GM12878 (cell line): ENCODE data around the gene OR6M1. TPM values are rescaled to one million over a fixed set of nuclear protein-coding genes. Genes with fewer than 3 reads are reported as not detected.

ENCODE experiments used
- ATAC-seq: fragments of 200-7000 bp; cut with Tn5 transposase; 3 replicates; pipeline ENCODE4 v1.9.1; 2020; ENCODE audit warnings: mild to moderate bottlenecking, moderate library complexity
- BruUV-seq: library from RNA; stranded (reverse); fragments of 400-500 nt; replicated peaks from 2 replicates; lab custom pipeline; 2021; lab: Mats Ljungman, UMichigan
- CTCF ChIA-PET: fragments of 300-600 bp; sonication (Branson Sonifier 250); formaldehyde crosslinking; extraction: SDS; loops from one replicate; lab custom pipeline; 2021; ENCODE audit warnings: inconsistent platforms; lab: Yijun Ruan, JAX
- POLR2A ChIA-PET: fragments of 350-600 bp; formaldehyde crosslinking; extraction: SDS; loops from one replicate; lab custom pipeline; 2021; ENCODE audit warnings: inconsistent platforms; lab: Charles Lee
- RAD21 ChIA-PET: fragments of 300-600 bp; sonication (Branson Sonifier 250); formaldehyde crosslinking; loops from one replicate; lab custom pipeline; 2023; ENCODE audit warnings: antibody characterized with exemption; ENCODE audit not compliant: unreplicated experiment; lab: Charles Lee
- SMC1A ChIA-PET: fragments of 300-600 bp; sonication (Branson Sonifier 250); formaldehyde crosslinking; loops from one replicate; lab custom pipeline; 2023; ENCODE audit not compliant: unreplicated experiment, uncharacterized antibody; lab: Charles Lee
- DNase-seq: peaks from one replicate; pipeline ENCODE4 v3.0.0-alpha.2; 2011; ENCODE audit warnings: low read depth, low spot score
- FAIRE-seq: peaks from 3 replicates; lab custom pipeline; 2011; peaks lifted over from hg19 to GRCh38; lab: Jason Lieb, UNC
- H2AFZ ChIP-seq: 2 replicates; pipeline ENCODE4 v1.6.0; 2011; ENCODE audit warnings: low read depth, low read length, control low read depth; ENCODE audit not compliant: control insufficient read depth
- H3K27ac ChIP-seq: 2 replicates; pipeline ENCODE4 v1.5.1; 2011; ENCODE audit warnings: control low read depth; ENCODE audit not compliant: control insufficient read depth, insufficient read depth
- H3K27me3 ChIP-seq, 2 experiments: replicated peaks in 1 of 2; 2 replicates each; pipeline versions ENCODE4 v1.6.0 to v1.6.1; 2011; ENCODE audit warnings: low read length in 1 of 2; ENCODE audit not compliant: control insufficient read depth in 2 of 2, insufficient read depth in 2 of 2
- H3K36me3 ChIP-seq, 2 experiments: 2 replicates each; pipeline ENCODE4 v1.5.1; 2011; ENCODE audit warnings: low read length in 1 of 2; ENCODE audit not compliant: control insufficient read depth in 2 of 2, insufficient read depth in 2 of 2
- H3K4me1 ChIP-seq: 2 replicates; pipeline ENCODE4 v1.6.1; 2011; ENCODE audit warnings: mild to moderate bottlenecking, low read length, moderate library complexity, mixed read lengths; ENCODE audit not compliant: control insufficient read depth, insufficient read depth
- H3K4me2 ChIP-seq: 2 replicates; pipeline ENCODE4 v1.6.0; 2011; ENCODE audit warnings: control low read depth; ENCODE audit not compliant: control insufficient read depth, insufficient read depth
- H3K4me3 ChIP-seq: fragments of 200-600 bp; sonication (generic); 2 replicates; pipeline ENCODE4 v1.5.1; 2016
- H3K79me2 ChIP-seq: 2 replicates; pipeline ENCODE4 v1.6.0; 2011; ENCODE audit warnings: low read length; ENCODE audit not compliant: control insufficient read depth, insufficient read depth
- H3K9ac ChIP-seq: 2 replicates; pipeline ENCODE4 v1.8.0; 2011; ENCODE audit warnings: low read length, control low read depth, mixed read lengths; ENCODE audit not compliant: control insufficient read depth, insufficient read depth
- H3K9me3 ChIP-seq: replicated peaks from 3 replicates; pipeline ENCODE4 v1.5.1; 2011; ENCODE audit warnings: mild to moderate bottlenecking, low read length; ENCODE audit not compliant: control insufficient read depth, insufficient read depth
- H4K20me1 ChIP-seq: 2 replicates; pipeline ENCODE4 v1.6.0; 2011; ENCODE audit not compliant: control insufficient read depth, insufficient read depth
- ASH2L ChIP-seq: fragments of 300-600, 200-600 bp; sonication (generic); IDR thresholded peaks from 2 replicates; pipeline ENCODE4 v1.6.1; 2017; ENCODE audit warnings: low read depth, mild to moderate bottlenecking, borderline replicate concordance
- CBFB ChIP-seq: IDR thresholded peaks from 2 replicates; pipeline ENCODE4 v1.6.1; 2016; ENCODE audit warnings: antibody characterized with exemption, low read depth
- CHD2 ChIP-seq: IDR thresholded peaks from 2 replicates; pipeline ENCODE4 v1.6.1; 2011; ENCODE audit warnings: low read depth, low read length, improper control_type of control experiment, borderline replicate concordance
- ELK1 ChIP-seq: IDR thresholded peaks from 2 replicates; pipeline ENCODE4 v1.6.1; 2012; ENCODE audit warnings: low read depth, low read length, improper control_type of control experiment
- EP300 ChIP-seq, 2 experiments: fragments of 150-350 bp in 1 of 2; IDR thresholded peaks; 2 replicates each; pipeline ENCODE4 v1.6.1; 2011 to 2012; ENCODE audit warnings: low read depth in 2 of 2, low read length in 2 of 2, borderline replicate concordance in 1 of 2, improper control_type of control experiment in 1 of 2, inconsistent platforms in 1 of 2; ENCODE audit not compliant: control insufficient read depth in 1 of 2
- GATAD2B ChIP-seq: fragments of 450-650 bp; conservative IDR thresholded peaks from 2 replicates; pipeline ENCODE4 v1.6.1; 2017; ENCODE audit warnings: low read depth, mild to moderate bottlenecking, moderate library complexity
- RAD21 ChIP-seq: IDR thresholded peaks from 2 replicates; pipeline ENCODE4 v1.6.1; 2011; ENCODE audit warnings: mild to moderate bottlenecking, low read depth, low read length, moderate library complexity; ENCODE audit not compliant: insufficient read depth
- RBBP5 ChIP-seq: fragments of 200-600 bp; sonication (generic); conservative IDR thresholded peaks from 2 replicates; pipeline ENCODE4 v1.6.1; 2016
- RFX5 ChIP-seq: IDR thresholded peaks from 2 replicates; pipeline ENCODE4 v1.6.1; 2011; ENCODE audit warnings: low read depth, low read length, improper control_type of control experiment
- SIX5 ChIP-seq: IDR thresholded peaks from 2 replicates; pipeline ENCODE4 v1.6.1; 2011; ENCODE audit warnings: mild to moderate bottlenecking, low read depth, low read length, moderate library complexity; ENCODE audit not compliant: severe bottlenecking
- SMARCA5 ChIP-seq: fragments of 450-650 bp; IDR thresholded peaks from 2 replicates; pipeline ENCODE4 v1.6.1; 2017; ENCODE audit warnings: mild to moderate bottlenecking
- TCF7 ChIP-seq: IDR thresholded peaks from 2 replicates; pipeline ENCODE4 v1.6.1; 2014; ENCODE audit warnings: antibody characterized with exemption, borderline replicate concordance
- ZNF274 ChIP-seq: IDR thresholded peaks from one replicate; pipeline ENCODE4 v1.8.0; 2011; ENCODE audit not compliant: insufficient read length, insufficient read depth
- ZNF384 ChIP-seq: IDR thresholded peaks from 2 replicates; pipeline ENCODE4 v1.6.1; 2012; ENCODE audit warnings: low read depth, mild to moderate bottlenecking, low read length, improper control_type of control experiment, borderline replicate concordance
- WGBS: methylation state at CpG from one replicate; pipeline ENCODE4 v1.1.6; 2016; ENCODE audit warnings: low lambda C conversion rate; ENCODE audit not compliant: insufficient replicate concordance, insufficient coverage; ENCODE audit errors: missing lambda C conversion rate; 5-methylcytosine and 5-hydroxymethylcytosine counted together
- in situ Hi-C: fragments of 300-500 bp; cut with MboI; formaldehyde crosslinking; loops from 9 replicates; pipeline ENCODE4 v1.14.3; 2018; ENCODE audit warnings: mixed read lengths
- intact Hi-C: fragments of 100-400 bp; cut with micrococcal nuclease; formaldehyde crosslinking; loops from one replicate; pipeline ENCODE4 v1.14.2; 2022; ENCODE audit not compliant: unreplicated experiment
- polyA plus RNA-seq, 11 experiments: library from polyadenylated mRNA; depleted of rRNA in 4 of 11; unstranded in 6 of 11; stranded (reverse) in 5 of 11; fragments of >200 nt; fragmentation: Nextera tagmentation in 4 of 11; fragmentation: Illumina TruSeq in 1 of 11; extraction: Ambion mirVana in 4 of 11; extraction: Trizol in 1 of 11; gene quantifications; 1 replicate in 1 of 11; 2 replicates in 10 of 11; pipeline versions ENCODE4 v1.2.1 to v1.2.3, GENCODE V29; 2011 to 2016; ENCODE audit warnings: inconsistent platforms in 2 of 11, missing spikeins in 2 of 11, low read depth in 1 of 11
- total RNA-seq, 4 experiments: library from RNA; depleted of rRNA in 3 of 4; stranded (reverse); fragments of >200 nt in 3 of 4; fragmentation: Illumina TruSeq in 1 of 4; extraction: Trizol in 1 of 4; gene quantifications; 2 replicates each; pipeline versions ENCODE4 v1.2.1 to v1.2.3, GENCODE V29; 2013 to 2021
- TF ChIP-seq, protein P1 (sequence below): fragments of 450-650 bp; IDR thresholded peaks from 2 replicates; pipeline ENCODE4 v1.6.1; 2018; ENCODE audit warnings: borderline replicate concordance, mild to moderate bottlenecking; ENCODE audit not compliant: partially characterized antibody

The OR6M1 gene
- total and polyA plus RNA-seq, 10 of the 15 experiments (the other 5 are each of a cell fraction or from before 2014, with no cell fraction given), result not detected

DNA sequence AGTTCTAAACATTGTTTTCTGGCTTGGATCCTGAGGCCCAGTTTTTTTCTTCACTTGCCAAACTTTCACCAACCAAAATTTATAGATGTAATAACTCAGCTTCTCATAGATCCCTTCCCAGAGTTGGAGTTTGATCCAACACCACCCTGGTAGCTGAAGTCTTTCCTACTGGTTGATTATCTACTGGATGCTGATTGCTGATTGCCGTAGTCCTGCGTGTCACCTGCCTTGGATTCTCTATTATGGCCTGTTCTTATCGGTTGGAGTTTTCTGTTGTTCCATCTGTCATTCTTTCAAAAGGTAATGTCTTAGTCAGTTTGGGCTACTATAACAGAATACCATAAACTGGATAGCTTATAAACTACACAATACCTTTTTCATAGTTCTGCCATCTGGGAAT lies 34.5 kb downstream of the OR6M1 start:
- BruUV-seq, result no TSS peak
- Histone ChIP-seq H3K79me2 (no peaks in the 10 kb centered on the region), H3K4me3 (no peak overlapping the region), H4K20me1 (no peaks in the 10 kb centered on the region), H3K27me3 (no peaks in the 10 kb centered on the region), H3K4me1 (no peaks in the 10 kb centered on the region), H3K36me3 (no peaks in the 10 kb centered on the region), H3K9me3 (no peaks in the 10 kb centered on the region; the same call in 2 of the 3 replicates), H3K4me2 (no peak overlapping the region), H3K9ac (no peak overlapping the region), H3K27ac (no peak overlapping the region), H2AFZ (no peak overlapping the region)
- ChIA-PET SMC1A (no interaction called here), POLR2A (no interaction called here), RAD21 (no interaction called here), CTCF (no interaction called here)
- TF ChIP-seq, protein P1, sequence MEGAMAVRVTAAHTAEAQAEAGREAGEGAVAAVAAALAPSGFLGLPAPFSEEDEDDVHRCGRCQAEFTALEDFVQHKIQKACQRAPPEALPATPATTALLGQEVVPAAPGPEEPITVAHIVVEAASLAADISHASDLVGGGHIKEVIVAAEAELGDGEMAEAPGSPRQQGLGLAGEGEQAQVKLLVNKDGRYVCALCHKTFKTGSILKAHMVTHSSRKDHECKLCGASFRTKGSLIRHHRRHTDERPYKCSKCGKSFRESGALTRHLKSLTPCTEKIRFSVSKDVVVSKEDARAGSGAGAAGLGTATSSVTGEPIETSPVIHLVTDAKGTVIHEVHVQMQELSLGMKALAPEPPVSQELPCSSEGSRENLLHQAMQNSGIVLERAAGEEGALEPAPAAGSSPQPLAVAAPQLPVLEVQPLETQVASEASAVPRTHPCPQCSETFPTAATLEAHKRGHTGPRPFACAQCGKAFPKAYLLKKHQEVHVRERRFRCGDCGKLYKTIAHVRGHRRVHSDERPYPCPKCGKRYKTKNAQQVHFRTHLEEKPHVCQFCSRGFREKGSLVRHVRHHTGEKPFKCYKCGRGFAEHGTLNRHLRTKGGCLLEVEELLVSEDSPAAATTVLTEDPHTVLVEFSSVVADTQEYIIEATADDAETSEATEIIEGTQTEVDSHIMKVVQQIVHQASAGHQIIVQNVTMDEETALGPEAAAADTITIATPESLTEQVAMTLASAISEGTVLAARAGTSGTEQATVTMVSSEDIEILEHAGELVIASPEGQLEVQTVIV, result no peak
- TF ChIP-seq RAD21, result no peak
- TF ChIP-seq ZNF384, result no peak
- no peak for TF ChIP-seq ELK1
- TF ChIP-seq ASH2L, result no peak
- TF ChIP-seq CBFB, result no peak
- no peak for TF ChIP-seq RBBP5
- TF ChIP-seq EP300 (IDR thresholded peaks at IDR 0.05; ENCODE audit: borderline replicate concordance in 1 of 2, control insufficient read depth in 1 of 2, low read depth in 2 of 2, low read length in 2 of 2), result no peak
- TF ChIP-seq ZNF274, result no peak
- TF ChIP-seq SMARCA5, result no peak
- TF ChIP-seq SIX5, result no peak
- TF ChIP-seq RFX5, result no peak
- TF ChIP-seq TCF7, result no peak
- TF ChIP-seq CHD2, result no peak
- no peak for TF ChIP-seq GATAD2B
- in situ Hi-C loops (no loop called here), intact Hi-C loops (no loop called here)
- WGBS, result 70% methylated on average over 3 of the region's 3 CpGs
- ATAC-seq, result no peak
- no peak for DNase-seq
- FAIRE-seq, result no peak
